Right cardiac atrium (tissue), 5 donors: ENCODE results near the gene OPHN1. TPM values are rescaled to one million over a fixed set of nuclear protein-coding genes. Genes with fewer than 3 reads are reported as not detected.

Experiments
- polyA plus RNA-seq: library from polyadenylated mRNA; stranded (reverse); fragments of 200-250 nt; gene quantifications from one replicate; pipeline ENCODE4 v1.2.3, GENCODE V29; 2013
- total RNA-seq, 4 donors: library from RNA; stranded (reverse); fragmentation: NEBNext Ultra II Directional; extraction: Animal tissue kit (Norgen Biotek cat#: 25700); gene quantifications; one replicate each; pipeline ENCODE4 v1.2.1, GENCODE V29; 2021
- donor health status: healthy with polysubstance abuse.
- donor health status: DM: no; HTN: yes; CAD: no.
- donor health status: DM: no; HTN: no; CAD: no.
- donor health status: DM: no; HTN: yes; CAD: no; lungs with severe emphysema.
- donor health status: DM: yes; HTN: yes; CAD: no.

The OPHN1 gene
- total and polyA plus RNA-seq, 5 donors: 1.1 to 5.2 (median 4.8) TPM

Other genes with a start within 250 kb of the OPHN1 start
- 10 to 100 TPM; 24.9 to 32.4 (median 25.8) TPM for gene YIPF6, start 65.6 kb upstream of the OPHN1 start, total RNA-seq
- gene YIPF6, start 65.6 kb upstream of the OPHN1 start, polyA plus RNA-seq: 9.5 TPM
- gene STARD8, start 214.2 kb upstream of the OPHN1 start, total RNA-seq: 10 to 100 TPM; 10.2 to 12.2 (median 10.5) TPM
- 6.0 TPM for gene STARD8, start 214.2 kb upstream of the OPHN1 start, polyA plus RNA-seq